HG02973 (cell line): ENCODE measurements around the gene TMEM131.

ENCODE experiments used
- ATAC-seq: cut with Tn5 transposase; IDR thresholded peaks from one replicate; pipeline ENCODE4 v1.9.1; 2021; ENCODE audit warnings: moderate library complexity; ENCODE audit not compliant: unreplicated experiment

Gene TMEM131

GRCh38 chr2:97745474-97746174 is 250.1 kb downstream of the TMEM131 start:
- no peak for ATAC-seq

- no peak for ATAC-seq
These were observed 251.8 kb downstream of the TMEM131 start for GRCh38 chr2:97743913-97744312.

DNA sequence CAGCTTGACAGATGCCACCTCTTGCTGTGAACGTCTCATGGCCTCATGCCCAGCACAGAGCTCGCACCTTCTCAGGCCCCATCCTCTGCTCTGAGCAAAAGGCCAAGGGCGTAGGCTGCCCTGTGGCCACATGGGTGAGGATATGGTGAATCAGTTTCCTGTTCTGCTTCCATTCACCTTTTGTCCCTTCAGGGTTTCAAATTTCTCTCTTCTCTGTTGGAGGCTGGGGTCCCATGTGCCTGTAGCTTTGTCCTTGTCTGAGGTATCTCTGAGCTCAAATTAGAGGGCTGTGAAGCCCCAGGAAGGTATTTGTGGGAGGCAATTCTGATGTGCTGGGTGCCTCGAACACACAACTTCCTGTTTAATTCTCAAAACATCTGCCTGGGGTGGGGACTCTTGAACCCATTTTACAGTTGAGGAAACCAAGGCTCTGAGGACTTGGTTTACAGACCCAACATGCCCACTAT is 253.3 kb downstream of the TMEM131 start:
- ATAC-seq, result no peak

DNA sequence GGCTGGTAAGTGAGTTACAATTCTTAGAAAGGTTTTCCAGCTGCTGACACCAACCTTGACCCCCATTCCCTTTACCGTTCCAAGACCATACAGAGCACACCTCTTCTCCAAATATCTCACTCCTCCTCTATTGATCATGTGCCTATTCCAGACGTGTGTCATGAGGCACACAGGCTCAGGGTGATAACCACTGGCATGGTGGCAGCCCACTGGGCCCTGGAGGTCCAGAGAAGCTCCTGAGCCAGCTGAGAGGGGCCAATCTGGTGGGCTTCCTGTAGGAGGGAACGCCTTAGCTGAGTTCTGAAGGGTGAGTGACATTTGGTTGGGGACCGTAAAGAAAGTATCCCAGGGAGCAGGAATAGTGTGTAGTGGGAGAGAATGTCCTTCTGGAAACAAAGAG is 254.1 kb downstream of the TMEM131 start:
- no peak for ATAC-seq

- no peak for ATAC-seq
These were observed 254.5 kb downstream of the TMEM131 start for GRCh38 chr2:97741251-97741650.

GRCh38 chr2:97740590-97741182 is 255.1 kb downstream of the TMEM131 start:
- no peak for ATAC-seq

DNA sequence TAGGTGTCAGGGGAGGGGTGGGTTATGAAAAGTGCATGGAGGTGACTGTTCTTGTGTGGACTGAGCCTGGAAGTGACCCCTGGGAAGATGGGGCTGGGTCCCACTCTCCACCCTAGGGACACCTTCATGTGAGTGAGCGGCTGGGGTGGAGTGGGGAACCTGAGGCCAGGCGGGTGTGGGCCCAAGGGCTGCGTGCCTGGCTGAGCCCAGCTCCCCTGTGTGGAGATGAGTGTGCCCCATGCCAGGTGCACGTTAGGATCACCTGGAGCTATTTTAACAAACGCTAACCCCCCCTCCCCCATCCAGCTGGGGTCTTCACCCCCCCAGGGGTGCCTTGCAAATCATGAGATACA is 255.9 kb downstream of the TMEM131 start:
- ATAC-seq, result no peak

- ATAC-seq, result no peak
These were observed 256.5 kb downstream of the TMEM131 start for GRCh38 chr2:97739020-97739892.

DNA sequence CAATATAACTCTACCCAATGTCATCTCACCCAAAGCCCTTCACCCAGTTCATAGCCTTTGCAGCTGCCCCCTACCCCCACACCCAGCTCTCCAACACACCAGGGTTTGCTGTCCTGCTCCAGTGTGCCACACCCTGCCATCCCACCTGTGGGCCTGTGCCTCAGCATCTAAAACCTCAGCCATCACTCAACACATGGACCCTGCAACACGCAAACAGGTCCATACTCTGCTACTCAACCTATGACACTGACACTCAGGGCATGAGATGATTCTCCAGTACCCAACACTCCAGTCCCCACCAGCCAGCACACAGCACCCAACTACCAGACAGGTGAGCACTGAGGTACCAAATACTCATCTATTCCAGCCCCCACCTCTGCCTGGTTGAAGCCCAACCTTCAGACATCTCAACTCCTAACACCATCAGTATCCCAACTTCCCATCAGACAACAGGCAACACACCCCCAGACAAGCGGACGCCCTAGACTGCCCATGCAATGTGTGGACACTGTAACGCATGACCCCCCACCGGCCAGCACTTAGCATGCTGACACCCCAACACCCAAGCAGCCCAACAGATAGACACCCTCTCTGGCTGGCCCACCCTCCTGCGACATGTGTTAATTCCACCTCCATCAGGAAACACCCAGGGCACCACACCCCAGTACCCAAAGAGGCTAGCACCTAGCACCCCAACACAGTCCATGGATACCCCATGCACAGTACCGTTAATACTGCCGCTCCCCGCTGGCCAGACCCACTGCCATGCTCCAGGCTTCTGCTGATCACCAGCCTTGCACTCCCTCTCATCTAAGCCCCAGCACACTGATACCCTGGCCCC is 257.3 kb downstream of the TMEM131 start:
- no peak for ATAC-seq

DNA sequence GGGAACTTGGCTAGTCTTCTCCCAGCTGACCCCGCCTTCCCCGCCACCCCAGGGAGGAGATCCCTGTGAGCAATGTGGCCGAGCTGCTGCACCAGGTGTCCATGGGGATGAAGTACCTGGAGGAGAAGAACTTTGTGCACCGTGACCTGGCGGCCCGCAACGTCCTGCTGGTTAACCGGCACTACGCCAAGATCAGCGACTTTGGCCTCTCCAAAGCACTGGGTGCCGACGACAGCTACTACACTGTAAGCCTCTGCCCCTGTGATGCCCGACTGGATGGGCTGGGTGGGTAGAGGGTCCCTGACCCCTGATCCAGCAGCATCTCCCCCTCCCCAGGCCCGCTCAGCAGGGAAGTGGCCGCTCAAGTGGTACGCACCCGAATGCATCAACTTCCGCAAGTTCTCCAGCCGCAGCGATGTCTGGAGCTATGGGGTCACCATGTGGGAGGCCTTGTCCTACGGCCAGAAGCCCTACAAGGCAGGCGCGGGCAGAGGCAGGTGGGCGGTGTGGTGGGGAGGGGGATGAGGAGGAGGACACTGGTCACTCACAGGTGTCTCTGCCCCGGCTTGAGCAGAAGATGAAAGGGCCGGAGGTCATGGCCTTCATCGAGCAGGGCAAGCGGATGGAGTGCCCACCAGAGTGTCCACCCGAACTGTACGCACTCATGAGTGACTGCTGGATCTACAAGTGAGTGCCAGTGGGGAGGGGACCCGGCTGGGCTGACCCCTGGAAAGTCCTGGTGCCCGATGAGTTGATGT is 258.1 kb downstream of the TMEM131 start:
- no peak for ATAC-seq

GRCh38 chr2:97736608-97737330 is 259.0 kb downstream of the TMEM131 start:
- ATAC-seq, result no peak

DNA sequence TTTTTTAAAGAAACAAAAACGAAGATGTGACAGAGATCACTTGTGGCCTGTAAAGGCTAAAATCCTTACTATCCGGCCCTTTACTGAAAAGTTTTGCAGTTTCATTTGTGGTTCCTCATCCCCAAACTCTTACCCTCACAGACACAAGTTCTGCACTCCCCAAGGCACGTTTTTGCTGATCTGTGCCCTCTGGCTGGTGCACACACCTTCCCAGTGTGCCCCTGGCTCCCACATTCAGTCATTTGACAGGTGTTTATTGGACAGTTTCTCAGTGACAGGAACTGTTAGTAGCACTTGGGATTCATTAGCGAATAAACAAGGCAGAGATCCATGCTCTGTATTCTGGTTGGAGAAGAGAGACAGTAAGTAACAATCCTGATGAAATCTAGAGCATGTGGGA is 259.6 kb downstream of the TMEM131 start:
- ATAC-seq, result no peak

DNA sequence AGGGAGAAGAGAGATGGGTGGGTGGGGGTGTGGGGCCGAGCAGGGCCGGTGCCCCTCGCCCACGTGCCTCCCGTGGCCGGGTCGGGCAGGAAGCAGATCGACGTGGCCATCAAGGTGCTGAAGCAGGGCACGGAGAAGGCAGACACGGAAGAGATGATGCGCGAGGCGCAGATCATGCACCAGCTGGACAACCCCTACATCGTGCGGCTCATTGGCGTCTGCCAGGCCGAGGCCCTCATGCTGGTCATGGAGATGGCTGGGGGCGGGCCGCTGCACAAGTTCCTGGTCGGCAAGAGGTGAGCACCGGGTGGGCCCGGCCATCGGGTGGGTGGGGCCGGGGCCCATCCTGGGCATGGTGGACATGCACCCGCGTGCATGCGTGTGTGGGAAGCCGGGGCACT is 260.6 kb downstream of the TMEM131 start:
- ATAC-seq, result no peak

DNA sequence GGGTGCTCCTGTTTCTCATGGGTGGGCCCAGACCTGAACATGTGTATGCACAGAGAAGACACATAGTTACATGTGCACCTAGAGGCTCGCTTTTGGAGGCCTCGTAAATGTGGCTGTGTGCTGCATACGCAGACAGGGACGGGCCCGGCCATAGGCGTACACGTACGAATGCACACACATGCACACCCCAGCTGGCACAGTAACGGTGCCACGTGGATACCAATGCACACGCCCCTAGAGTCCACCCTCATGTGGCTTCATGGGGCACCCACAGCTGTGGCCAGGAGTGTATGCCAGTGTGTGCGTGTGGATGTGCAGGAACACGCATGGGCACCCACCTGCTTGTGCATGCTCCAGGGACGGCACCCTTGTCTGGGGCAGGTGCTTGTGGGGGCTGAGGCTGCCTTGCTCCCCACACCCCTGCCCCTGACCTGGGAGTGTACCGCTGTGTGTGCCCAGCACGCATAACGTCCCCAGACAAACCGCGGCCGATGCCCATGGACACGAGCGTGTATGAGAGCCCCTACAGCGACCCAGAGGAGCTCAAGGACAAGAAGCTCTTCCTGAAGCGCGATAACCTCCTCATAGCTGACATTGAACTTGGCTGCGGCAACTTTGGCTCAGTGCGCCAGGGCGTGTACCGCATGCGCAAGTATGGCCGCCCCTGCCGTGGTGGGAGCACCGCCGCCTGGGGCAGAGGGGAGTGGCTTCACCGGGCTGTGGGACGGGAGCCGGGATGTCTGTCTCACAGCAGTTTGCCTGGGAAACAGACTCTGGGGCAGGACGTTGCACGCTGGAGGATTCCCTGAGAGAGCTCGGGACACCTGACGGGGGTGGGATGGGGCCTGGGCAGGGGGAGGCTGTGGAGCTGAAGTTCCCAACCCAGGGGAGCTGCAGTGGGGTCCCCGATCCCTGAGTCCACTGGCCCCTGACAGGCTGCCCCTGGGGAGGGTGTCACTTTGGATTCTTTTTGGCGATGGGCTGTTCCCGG is 261.4 kb downstream of the TMEM131 start:
- ATAC-seq, result no peak

GRCh38 chr2:97733341-97734035 is 262.3 kb downstream of the TMEM131 start:
- no peak for ATAC-seq

GRCh38 chr2:97732436-97733340 is 263.1 kb downstream of the TMEM131 start:
- no peak for ATAC-seq
